Osteoblast (primary cell): Measurements from ENCODE around the gene OR2G6. TPM values are rescaled to one million over a fixed set of nuclear protein-coding genes. Genes with fewer than 3 reads are reported as not detected.
"Not testable (repeated sequence)": the region's sequence is repeated elsewhere in the genome, so short reads cannot be mapped to it uniquely, and the experiment has no call there.

Experiments
- DNase-seq: peaks from one replicate; pipeline ENCODE4 v3.0.0; 2011; ENCODE audit warnings: low spot score, mixed read lengths; ENCODE audit not compliant: insufficient read length; ENCODE audit errors: missing footprints
- H2AFZ ChIP-seq: 2 replicates; pipeline ENCODE4 v1.6.0; 2011; ENCODE audit warnings: mild to moderate bottlenecking, low read length
- H3K27ac ChIP-seq: 2 replicates; pipeline ENCODE4 v1.5.1; 2011; ENCODE audit warnings: mild to moderate bottlenecking, low read depth, low read length, moderate library complexity
- H3K27me3 ChIP-seq: 2 replicates; pipeline ENCODE4 v1.6.0; 2012; ENCODE audit warnings: mild to moderate bottlenecking, control low read depth, inconsistent platforms, low read length, moderate library complexity; ENCODE audit not compliant: insufficient read depth
- H3K36me3 ChIP-seq: 2 replicates; pipeline ENCODE4 v1.5.1; 2011; ENCODE audit warnings: mild to moderate bottlenecking, low read length, control low read depth, moderate library complexity; ENCODE audit not compliant: insufficient read depth
- H3K4me1 ChIP-seq: 2 replicates; pipeline ENCODE4 v1.5.1; 2011; ENCODE audit warnings: mild to moderate bottlenecking, low read length, control low read depth, moderate library complexity; ENCODE audit not compliant: insufficient read depth
- H3K4me2 ChIP-seq: 2 replicates; pipeline ENCODE4 v1.6.0; 2011; ENCODE audit warnings: mild to moderate bottlenecking, low read length; ENCODE audit not compliant: insufficient read depth
- H3K4me3 ChIP-seq: fragments of 200-600 bp; sonication (generic); 3 replicates; pipeline ENCODE4 v1.5.1; 2012; ENCODE audit warnings: mild to moderate bottlenecking, low read length, inconsistent platforms; ENCODE audit not compliant: insufficient read depth
- H3K79me2 ChIP-seq: 2 replicates; pipeline ENCODE4 v1.6.0; 2012; ENCODE audit warnings: mild to moderate bottlenecking, low read length, control low read depth, inconsistent platforms; ENCODE audit not compliant: insufficient read depth
- H3K9me3 ChIP-seq: 2 replicates; pipeline ENCODE4 v1.5.1; 2011; ENCODE audit warnings: low read depth, low read length, control low read depth
- H4K20me1 ChIP-seq: 2 replicates; pipeline ENCODE4 v1.6.0; 2012; ENCODE audit warnings: mild to moderate bottlenecking, low read length, control low read depth; ENCODE audit not compliant: insufficient read depth
- CTCF ChIP-seq: IDR thresholded peaks from 2 replicates; pipeline ENCODE4 v1.5.1; 2011; ENCODE audit warnings: mild to moderate bottlenecking, low read depth, low read length, moderate library complexity; ENCODE audit errors: extremely low read depth
- total RNA-seq: library from RNA; depleted of rRNA; stranded (reverse); fragments of >200 nt; gene quantifications from 2 replicates; pipeline ENCODE4 v1.2.3, GENCODE V29; 2012

The OR2G6 gene
- total RNA-seq, 1 donor, result not detected

- not testable (repeated sequence) for H4K20me1 ChIP-seq, H3K27ac ChIP-seq, H3K4me2 ChIP-seq, H3K36me3 ChIP-seq, H3K4me3 ChIP-seq, H3K9me3 ChIP-seq, H2AFZ ChIP-seq, H3K79me2 ChIP-seq, H3K4me1 ChIP-seq, DNase-seq, H3K27me3 ChIP-seq
These were observed 11.2 kb upstream of the OR2G6 start for GRCh38 chr1:248496661-248497060.

GRCh38 chr1:248500305-248501035 is 7.4 kb upstream of the OR2G6 start:
- not testable (repeated sequence) for H3K9me3 ChIP-seq, H3K4me2 ChIP-seq, H3K36me3 ChIP-seq, DNase-seq, H3K4me3 ChIP-seq, H3K79me2 ChIP-seq, H3K27me3 ChIP-seq, H3K4me1 ChIP-seq, H3K27ac ChIP-seq, H4K20me1 ChIP-seq, H2AFZ ChIP-seq

GRCh38 chr1:248510217-248510616 is 2.3 kb downstream of the OR2G6 start:
- H3K4me3 ChIP-seq, H3K4me2 ChIP-seq, H3K27ac ChIP-seq, H3K27me3 ChIP-seq, H2AFZ ChIP-seq, H4K20me1 ChIP-seq, H3K9me3 ChIP-seq, H3K4me1 ChIP-seq, DNase-seq, H3K79me2 ChIP-seq, H3K36me3 ChIP-seq: not testable (repeated sequence)

GRCh38 chr1:248521856-248522255 is 14.0 kb downstream of the OR2G6 start:
- no peak overlapping the region for H3K4me2 ChIP-seq
- no peak overlapping the region for H3K27ac ChIP-seq
- H3K79me2 ChIP-seq, result no peaks in the 10 kb centered on the region
- no peaks in the 10 kb centered on the region for H3K9me3 ChIP-seq
- no peaks in the 10 kb centered on the region for H3K36me3 ChIP-seq
- DNase-seq, result no peak
- H4K20me1 ChIP-seq, result no peaks in the 10 kb centered on the region
- H3K4me3 ChIP-seq, result no peak overlapping the region
- no peaks in the 10 kb centered on the region for H3K27me3 ChIP-seq
- TF ChIP-seq CTCF, result no peak
- H2AFZ ChIP-seq, result no peak overlapping the region
- no peaks in the 10 kb centered on the region for H3K4me1 ChIP-seq

DNA sequence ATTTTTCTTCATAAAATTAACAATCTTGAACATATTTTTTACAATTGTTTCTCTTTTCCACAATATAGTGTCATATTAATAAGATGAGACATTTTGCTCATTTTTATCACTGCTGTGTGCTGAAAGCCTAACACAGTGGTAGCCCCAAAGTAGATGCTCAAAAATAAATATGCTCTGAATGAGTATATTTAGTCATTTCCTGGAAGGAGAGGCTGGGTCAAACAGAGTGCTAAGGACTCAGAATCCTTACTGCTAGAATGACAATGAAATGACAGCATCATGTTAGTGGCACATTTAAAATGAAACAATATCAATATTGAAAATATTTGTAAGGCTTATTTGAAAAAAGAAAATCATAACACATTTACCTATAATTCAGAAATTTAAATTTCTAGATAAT is 29.6 kb downstream of the OR2G6 start:
- not testable (repeated sequence) for H3K4me3 ChIP-seq, H3K79me2 ChIP-seq, H3K27me3 ChIP-seq, H3K36me3 ChIP-seq, H3K9me3 ChIP-seq, DNase-seq, H3K4me2 ChIP-seq, H4K20me1 ChIP-seq, H3K27ac ChIP-seq, H2AFZ ChIP-seq, H3K4me1 ChIP-seq

GRCh38 chr1:248547383-248547782 is 39.5 kb downstream of the OR2G6 start:
- not testable (repeated sequence) for H3K36me3 ChIP-seq, H3K9me3 ChIP-seq, DNase-seq, H4K20me1 ChIP-seq, H3K27ac ChIP-seq, H2AFZ ChIP-seq, H3K79me2 ChIP-seq, H3K4me3 ChIP-seq, H3K4me1 ChIP-seq, H3K4me2 ChIP-seq, H3K27me3 ChIP-seq

DNA sequence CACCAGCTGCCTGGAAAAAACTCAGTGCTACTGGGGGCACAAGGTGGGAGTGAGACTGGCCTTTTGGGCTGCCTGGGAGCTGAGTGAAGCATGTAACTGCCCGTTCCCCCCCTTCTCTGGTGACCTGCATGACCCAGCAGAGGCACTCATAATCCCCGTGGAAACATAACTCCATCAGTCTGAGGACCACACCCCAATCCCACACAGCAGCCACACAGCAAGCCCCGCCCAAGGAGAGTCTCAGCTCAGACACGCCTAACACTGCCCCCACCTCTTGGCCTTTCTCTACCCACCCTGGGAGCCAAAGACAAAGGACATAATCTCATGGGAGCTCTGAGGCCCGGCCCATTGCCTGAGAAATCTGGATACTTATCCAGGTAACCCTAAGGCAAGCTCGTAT is 43.2 kb downstream of the OR2G6 start:
- H3K9me3 ChIP-seq, result not testable (repeated sequence)

GRCh38 chr1:248562672-248563071 is 54.8 kb downstream of the OR2G6 start, which contains the start of gene OR2T29:
Gene OR2T29 (minus strand): TSS chr1:248562772. CDS start chr1:248559491, 3,281 bp downstream.
- not testable (repeated sequence) for H4K20me1 ChIP-seq, H3K4me3 ChIP-seq, H3K4me1 ChIP-seq, H3K27ac ChIP-seq, H3K79me2 ChIP-seq, DNase-seq, H3K36me3 ChIP-seq, H2AFZ ChIP-seq, H3K9me3 ChIP-seq, H3K27me3 ChIP-seq, H3K4me2 ChIP-seq

More for the DNA sequence above, 43.2 kb downstream of the OR2G6 start:
- not testable (repeated sequence) for H2AFZ ChIP-seq, H3K27me3 ChIP-seq, H3K4me1 ChIP-seq, H3K36me3 ChIP-seq, H3K4me2 ChIP-seq, H3K4me3 ChIP-seq, H4K20me1 ChIP-seq, DNase-seq, H3K79me2 ChIP-seq, H3K27ac ChIP-seq
